HG02798 (cell line): Measurements from ENCODE around the gene GARIN5B.
"Not testable (repeated sequence)": the region's sequence is repeated elsewhere in the genome, so short reads cannot be mapped to it uniquely, and the experiment has no call there.

Experiments
- ATAC-seq: cut with Tn5 transposase; IDR thresholded peaks from one replicate; pipeline ENCODE4 v1.9.1; 2021; ENCODE audit warnings: mild to moderate bottlenecking; ENCODE audit not compliant: unreplicated experiment, poor library complexity

GARIN5B gene

DNA sequence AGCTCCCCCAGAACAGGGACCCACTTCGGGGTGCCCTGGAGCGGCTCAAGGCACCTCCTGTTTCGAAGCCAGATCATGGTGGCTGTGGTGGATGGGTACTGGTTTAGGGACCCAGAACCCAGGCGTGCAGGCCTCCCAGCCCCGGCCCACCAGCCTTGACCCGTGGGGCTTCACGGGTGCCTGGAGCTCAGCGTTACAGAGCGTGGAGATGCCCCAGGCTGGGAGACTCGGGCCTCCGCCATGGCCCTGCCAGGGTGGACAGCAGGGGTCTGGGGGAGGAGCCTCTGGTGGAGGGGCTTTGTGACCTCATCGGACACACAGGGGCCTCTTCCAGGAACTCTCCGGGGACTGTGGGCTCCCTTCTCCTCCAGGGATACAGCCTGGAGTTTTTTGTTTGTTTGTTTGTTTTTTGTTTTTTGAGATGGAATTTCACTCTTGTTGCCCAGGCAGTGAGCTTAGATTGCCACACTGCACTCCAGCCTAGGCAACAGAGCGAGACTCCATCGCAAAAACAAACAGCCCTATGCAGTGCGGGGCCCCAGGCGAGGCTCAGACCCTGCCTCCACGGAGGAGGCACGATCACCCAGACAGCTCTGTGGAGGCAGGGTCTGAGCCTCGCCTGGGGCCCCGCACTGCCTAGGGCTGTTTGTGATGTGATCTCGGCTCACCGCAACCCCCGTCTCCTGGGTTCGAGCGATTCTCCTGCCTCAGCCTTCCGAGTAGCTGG is at the start of gene GARIN5B:
Gene GARIN5B (minus strand): TSS at position 271 of the 727 bp plus-strand sequence. CDS start 194 bp downstream, at position 77.
- no peak for ATAC-seq

DNA sequence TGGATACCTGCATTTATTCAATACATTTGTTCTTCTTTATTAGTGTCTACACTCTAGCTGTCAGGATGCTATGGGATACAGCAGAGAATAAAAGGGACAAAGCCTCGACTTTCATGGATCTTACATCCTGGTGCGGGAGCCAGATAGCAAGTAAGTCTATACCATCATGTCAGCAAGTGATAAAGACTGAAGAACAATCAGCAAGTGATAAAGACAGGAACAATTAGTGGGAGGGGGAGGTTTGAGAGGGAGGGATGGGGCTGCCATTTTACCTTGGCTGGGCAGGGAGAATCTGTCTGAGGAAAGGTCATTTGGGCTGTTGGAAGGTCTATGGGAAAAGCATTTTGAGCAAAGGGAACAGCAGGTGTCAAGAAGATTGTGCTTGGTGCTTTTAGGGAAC is 47.1 kb upstream of the GARIN5B start:
- ATAC-seq, result no peak

- not testable (repeated sequence) for ATAC-seq
Observed at GRCh38 chr19:55409179-55409578, 46.1 kb upstream of the GARIN5B start.

DNA sequence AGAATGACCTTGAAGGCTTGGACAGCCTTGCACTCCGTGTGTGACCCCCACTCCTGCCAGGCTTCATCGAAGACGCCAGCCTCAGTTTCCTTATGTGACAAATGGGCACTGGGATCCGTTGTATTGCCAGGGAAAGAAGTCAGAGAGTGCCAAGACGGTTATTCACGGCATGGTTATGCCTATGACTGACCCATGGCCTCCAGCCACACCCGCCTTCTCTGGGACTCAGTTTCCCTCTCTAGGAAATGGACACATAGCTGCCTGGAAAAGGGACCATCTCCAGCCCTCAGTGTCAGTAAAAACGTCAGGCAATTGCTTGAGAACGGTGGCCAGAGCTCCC is 45.4 kb upstream of the GARIN5B start:
- no peak for ATAC-seq

GRCh38 chr19:55407800-55408532 is 44.9 kb upstream of the GARIN5B start:
- ATAC-seq, result peak; percentile 80

DNA sequence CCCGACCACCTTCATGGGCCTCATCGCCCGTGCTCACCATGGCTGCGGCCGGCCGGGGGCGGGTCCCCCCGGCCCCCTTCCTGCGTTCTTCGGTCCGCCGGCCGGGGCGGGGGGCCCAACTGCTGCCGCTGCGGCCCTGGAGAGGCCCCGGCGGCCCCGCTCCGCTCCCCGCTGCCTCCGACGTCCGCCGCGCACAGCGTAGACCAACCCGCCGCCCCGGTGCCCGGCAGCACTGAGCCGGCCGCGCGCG is 44.4 kb upstream of the GARIN5B start, which contains the start of gene UBE2S:
Gene UBE2S (minus strand): TSS at position 239 of the 250 bp plus-strand sequence. CDS start 199 bp downstream, at position 40.
- ATAC-seq, result not testable (repeated sequence)

DNA sequence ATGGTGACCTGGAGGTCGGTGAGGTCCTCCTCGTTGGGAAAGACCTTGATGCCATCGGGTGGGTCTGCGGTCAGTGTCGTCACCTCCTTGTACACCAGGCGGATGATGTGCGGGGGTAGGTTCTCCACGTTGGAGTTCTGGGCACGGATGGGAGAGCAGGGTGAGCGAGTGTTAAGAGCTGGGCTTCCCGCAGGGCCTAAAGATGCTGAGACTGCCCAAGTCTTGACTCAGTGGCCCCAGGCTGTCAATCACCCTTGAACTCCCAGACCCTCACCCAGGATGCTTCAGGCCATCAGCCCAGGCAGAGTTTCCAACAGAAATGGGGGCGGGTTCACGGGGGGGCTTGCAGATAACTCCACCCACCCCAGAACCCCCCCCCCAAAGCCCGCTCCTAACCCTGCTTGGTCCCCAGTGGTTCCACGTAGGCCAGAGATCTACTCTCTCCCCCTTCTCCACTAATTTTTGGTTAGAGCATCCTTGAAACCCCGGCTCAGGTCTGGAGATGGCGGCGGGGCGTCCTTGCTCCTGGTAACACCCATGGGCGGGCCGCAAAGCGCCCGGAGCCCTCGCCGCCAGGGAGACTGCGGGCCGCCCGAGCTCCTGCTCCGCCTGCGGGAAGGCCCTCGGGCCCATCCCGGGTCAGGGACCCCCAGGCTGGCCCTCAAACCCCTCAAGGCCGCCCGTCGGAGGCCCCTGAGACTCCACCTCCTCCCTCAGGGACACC is 43.9 kb upstream of the GARIN5B start:
- ATAC-seq, result no peak

GRCh38 chr19:55406091-55406825 is 43.2 kb upstream of the GARIN5B start:
- ATAC-seq, result no peak

DNA sequence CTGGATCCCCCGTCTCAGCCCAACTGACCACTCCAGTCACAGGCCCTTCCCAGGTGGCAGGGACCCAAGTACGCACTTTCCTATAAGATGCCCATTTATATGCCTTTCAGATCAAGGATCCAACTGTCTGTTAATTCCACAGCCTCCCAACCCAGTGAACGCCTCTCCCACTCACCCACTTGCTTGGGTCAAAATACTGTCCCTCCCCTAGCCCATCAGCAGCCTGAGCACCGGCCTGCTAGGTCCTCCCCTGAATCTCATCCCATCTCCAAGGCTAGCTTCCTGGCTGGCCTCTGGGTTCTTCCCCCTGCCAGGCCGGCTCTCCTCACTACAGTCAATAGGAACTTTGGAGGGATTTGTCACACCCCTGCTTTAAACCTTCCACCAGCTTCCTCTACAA is 42.6 kb upstream of the GARIN5B start:
- no peak for ATAC-seq

GRCh38 chr19:55402509-55402908 is 39.4 kb upstream of the GARIN5B start:
- ATAC-seq, result no peak

GRCh38 chr19:55401390-55401789 is 38.3 kb upstream of the GARIN5B start:
- not testable (repeated sequence) for ATAC-seq

GRCh38 chr19:55400281-55401087 is 37.4 kb upstream of the GARIN5B start:
- ATAC-seq, result no peak

DNA sequence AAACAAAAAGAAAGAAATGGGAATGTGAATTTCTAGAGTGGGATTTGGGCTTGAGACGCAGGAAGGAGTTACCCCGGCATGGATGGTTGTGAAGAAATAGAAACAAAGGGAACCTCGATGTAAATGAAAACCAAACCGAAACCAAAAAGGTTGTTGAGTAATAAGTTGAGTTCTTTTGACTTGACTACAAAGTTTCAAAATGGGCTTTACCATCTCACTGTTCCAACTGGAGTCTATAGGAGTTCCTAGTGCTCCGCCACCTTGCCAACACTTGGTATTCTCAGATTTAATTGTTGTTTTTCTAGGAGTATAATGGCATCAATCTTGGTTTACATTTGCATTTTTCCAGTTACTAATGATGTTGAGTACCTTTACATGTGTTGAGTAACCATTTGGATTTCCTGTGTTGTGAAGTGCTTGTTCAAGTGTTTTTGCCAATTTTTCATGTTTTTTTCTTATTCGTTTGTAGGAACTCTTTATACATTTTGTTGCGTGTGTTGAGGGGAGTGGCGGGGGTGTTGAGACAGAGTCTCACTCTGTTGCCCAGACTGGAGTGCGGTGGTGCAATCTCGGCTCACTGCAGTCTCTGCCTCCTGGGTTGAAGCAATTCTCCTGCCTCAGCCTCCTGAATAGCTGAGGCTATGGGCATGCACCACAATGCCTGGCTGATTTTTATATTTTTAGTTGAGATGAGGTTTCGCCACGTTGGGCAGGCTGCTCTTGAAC is 35.3 kb upstream of the GARIN5B start:
- no peak for ATAC-seq

- ATAC-seq, result no peak
Observed at GRCh38 chr19:55392820-55393761, 30.0 kb upstream of the GARIN5B start.

- no peak for ATAC-seq
Observed at GRCh38 chr19:55391702-55392615, 28.9 kb upstream of the GARIN5B start.

DNA sequence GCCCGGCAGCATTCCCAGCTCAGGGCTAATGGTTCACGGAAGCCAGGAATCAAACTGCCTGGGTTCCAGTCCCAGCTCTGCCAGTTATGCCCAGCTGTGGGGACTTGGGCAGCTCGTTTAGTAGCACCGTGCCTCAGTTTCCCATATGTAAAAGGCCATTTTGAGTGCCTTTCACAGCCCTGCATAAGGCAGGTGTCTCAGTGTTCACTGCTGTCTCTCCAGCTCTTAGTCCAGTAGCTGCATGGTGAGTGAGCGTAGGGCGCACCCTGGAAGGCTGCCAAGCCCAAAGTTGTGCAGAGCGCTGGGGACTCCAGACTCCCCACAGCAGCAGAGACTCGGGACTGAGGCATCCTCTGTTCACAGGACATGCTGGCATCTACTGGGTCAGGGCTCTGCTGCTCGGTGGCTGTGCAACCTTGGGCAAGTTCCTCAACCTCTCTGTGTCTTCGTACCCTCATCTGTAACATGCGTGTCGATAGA is 28.2 kb upstream of the GARIN5B start:
- no peak for ATAC-seq

DNA sequence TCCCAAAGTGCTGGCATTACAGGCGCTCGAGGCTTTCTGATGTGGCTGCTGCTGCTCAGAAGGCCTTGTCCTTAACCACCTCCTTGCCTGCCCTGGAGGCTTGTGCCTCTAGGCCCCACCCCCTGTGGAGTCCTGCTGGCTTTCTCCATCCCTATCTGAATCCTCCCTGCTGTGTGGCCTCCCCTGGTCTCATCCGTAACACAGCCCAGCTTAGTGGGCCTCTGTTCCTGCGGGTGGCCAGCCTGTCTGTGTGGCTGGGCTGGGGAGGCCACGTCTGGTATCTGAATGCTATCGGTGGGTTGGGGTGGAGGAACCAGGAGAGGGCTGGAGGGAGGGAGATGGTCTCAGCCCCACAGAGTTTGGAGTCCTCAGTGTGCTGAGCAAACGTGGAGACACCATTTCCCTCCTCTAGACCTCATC is 27.4 kb upstream of the GARIN5B start:
- ATAC-seq, result no peak
